HFF-Myc (cell line): Measurements from ENCODE around the gene ELK3.

ENCODE experiments used
- DNase-seq: peaks from one replicate; pipeline ENCODE4 v3.0.0-alpha.2; 2011; ENCODE audit warnings: low read depth; ENCODE audit errors: extremely low read depth
- H3K4me3 ChIP-seq: replicated peaks from 2 replicates; pipeline ENCODE4 v1.5.1; 2011; ENCODE audit warnings: low read depth, mild to moderate bottlenecking, control low read depth, low read length
- TF ChIP-seq, protein P1 (sequence below): IDR thresholded peaks from 2 replicates; pipeline ENCODE4 v1.5.1; 2012; ENCODE audit warnings: mild to moderate bottlenecking, low read depth, low read length, control low read depth; ENCODE audit errors: missing control alignments

ELK3 gene

DNA sequence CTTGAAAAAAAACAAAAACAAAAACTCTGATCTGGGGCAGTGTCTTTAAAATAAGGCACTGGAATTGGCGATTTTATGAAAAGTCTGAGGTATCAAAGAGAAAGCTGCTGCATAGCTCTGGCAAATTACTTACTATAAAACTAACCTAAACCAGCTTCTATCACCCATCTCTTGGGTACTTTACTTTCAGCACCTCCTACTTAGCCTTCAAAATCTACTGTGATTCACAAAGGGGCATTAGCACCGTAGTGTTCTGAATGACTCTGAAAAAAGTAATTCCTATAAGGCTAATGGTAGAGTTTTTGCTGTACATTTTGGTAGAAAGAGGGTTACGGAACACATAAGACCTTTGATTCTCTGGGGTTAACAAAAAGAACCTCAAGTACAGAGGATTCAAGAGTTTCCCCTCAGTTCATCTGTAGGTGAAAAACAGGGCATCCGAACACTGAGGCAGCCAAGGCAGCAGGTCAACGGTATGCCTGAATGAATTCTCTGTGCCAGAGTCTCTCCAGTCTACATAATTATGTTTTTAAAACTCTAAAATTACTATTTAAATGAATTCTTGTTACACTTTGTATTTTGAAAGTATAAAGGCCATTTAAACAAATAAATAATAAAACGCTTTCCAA lies 101.5 kb downstream of the ELK3 start:
- no peak overlapping the region for H3K4me3 ChIP-seq
- DNase-seq, result no peak
- TF ChIP-seq, protein P1, sequence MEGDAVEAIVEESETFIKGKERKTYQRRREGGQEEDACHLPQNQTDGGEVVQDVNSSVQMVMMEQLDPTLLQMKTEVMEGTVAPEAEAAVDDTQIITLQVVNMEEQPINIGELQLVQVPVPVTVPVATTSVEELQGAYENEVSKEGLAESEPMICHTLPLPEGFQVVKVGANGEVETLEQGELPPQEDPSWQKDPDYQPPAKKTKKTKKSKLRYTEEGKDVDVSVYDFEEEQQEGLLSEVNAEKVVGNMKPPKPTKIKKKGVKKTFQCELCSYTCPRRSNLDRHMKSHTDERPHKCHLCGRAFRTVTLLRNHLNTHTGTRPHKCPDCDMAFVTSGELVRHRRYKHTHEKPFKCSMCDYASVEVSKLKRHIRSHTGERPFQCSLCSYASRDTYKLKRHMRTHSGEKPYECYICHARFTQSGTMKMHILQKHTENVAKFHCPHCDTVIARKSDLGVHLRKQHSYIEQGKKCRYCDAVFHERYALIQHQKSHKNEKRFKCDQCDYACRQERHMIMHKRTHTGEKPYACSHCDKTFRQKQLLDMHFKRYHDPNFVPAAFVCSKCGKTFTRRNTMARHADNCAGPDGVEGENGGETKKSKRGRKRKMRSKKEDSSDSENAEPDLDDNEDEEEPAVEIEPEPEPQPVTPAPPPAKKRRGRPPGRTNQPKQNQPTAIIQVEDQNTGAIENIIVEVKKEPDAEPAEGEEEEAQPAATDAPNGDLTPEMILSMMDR, result no peak

DNA sequence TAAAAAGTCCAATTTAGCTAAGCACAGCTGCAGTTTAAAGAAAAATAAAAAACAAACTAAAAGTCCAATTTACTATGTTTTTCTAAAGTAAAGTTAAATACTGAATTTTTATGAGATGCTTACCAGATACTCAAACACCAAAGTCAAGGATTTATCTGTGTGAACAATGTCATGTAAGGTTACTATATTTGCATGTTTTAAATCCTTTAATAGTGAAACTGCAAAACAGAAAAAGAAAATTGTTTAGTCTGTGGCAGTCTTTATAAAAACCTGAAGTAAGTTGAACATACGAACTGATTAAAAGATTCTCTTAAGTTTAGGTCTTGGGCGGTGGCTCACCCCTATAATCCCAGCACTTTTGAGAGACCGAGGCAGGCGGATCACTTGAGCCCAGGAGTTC lies 103.3 kb downstream of the ELK3 start:
- TF ChIP-seq, protein P1, result no peak
- no peak overlapping the region for H3K4me3 ChIP-seq
- no peak for DNase-seq

DNA sequence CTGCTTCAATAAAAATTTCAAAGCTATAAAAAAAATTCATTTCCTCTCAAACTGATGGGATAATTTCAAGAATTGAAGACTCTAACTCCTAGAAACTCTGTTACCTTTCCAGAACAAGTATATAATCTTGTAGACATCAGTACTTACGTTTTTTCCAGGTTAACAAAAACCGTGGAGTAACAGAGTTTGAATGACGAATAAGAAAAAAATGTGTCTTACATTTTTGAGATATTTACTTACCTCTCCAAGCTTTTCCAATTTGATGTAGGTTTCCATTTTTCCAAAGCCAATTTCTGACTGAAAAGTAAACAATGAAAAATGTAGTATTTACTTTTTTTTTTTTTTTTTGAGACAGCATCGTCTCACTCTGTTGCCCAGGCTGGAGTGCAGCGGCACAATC lies 105.9 kb downstream of the ELK3 start:
- no peak for DNase-seq
- no peak overlapping the region for H3K4me3 ChIP-seq
- TF ChIP-seq, protein P1, result no peak

DNA sequence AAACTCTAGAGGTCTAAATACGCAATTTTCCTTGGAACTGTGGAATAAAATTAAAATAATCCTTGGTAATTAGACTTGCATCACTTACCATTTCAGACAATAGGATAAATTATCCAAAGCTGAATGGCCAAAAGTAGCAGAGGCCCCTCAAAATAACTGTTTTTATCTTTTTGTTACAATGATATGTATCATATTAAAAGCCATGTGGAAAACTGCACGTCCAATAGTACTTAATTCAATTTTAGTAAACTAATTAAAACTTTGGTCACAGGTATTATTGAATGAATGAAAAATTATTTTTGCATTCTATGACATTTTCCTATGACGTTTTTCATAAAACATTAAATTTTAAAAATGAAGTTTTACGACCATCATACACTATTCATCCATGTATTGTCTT lies 107.6 kb downstream of the ELK3 start:
- TF ChIP-seq, protein P1, result no peak
- DNase-seq, result no peak
- no peak overlapping the region for H3K4me3 ChIP-seq

DNA sequence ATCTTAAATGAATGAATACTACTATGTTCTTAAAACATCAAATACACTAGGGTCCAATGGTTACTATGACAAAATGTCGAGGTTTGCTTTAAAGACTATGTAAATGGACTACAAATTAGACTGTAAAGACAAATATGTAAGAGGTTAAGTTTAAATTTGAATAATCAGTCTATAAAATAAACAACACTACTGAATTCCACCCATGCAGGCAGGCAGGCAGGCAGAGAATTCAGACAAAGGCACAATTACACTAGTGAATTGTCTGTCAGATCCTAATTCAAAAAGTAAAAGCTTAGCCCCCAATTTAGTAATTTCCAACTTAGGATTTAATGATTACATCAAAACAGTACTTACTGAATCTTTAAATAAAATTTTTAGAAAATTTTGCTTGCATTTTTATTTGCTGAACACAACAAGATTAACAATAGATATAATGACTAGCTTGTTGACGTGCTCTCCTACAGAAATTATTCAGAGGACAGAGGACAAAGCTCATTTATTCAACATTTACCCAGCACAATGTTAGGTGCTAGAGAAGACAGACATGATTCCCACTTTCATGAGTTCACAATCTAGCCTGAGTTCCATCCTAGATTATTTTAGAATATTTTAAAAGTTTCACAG lies 108.6 kb downstream of the ELK3 start:
- TF ChIP-seq, protein P1, result no peak
- no peak overlapping the region for H3K4me3 ChIP-seq
- DNase-seq, result no peak

DNA sequence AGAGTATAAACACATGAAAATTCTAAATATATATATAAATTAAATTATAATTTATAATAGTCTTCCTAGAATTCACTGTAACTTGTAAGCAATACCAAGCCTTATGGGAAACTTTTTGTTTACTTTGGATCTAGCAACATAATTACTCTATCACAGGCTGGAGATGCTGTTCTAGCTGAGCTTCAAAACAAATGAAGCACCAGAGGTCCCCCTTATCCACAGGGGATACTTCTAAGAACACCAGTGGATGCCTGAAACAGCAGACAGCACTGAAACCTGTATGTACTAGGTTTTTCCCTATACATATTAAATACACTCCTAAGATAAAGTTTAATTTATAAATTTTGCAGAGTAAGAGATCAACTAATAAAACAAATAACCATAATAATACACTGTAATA lies 109.5 kb downstream of the ELK3 start:
- TF ChIP-seq, protein P1, result no peak
- H3K4me3 ChIP-seq, result no peak overlapping the region
- no peak for DNase-seq

DNA sequence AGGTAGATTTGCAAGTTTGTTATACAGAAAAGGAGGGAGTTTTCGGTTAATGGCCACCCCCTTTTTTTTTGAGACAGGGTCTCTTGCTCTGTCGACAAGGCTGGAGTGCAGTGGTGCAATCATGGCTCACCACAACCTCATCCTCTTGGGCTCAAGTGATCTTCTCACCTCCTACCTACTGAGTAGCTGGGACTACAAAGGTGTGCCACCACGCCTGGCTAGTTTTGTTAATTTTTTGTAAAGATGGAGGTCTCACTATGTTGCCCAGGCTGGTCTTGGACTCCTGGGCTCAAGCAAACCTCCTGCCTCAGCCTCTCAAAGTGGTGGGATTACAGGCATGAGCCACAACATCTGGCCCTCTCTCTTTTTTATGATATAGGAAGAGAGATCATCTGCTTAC lies 111.5 kb downstream of the ELK3 start:
- H3K4me3 ChIP-seq, result no peak overlapping the region
- DNase-seq, result no peak
- TF ChIP-seq, protein P1, result no peak
